ENCODE results near the gene ARHGAP26.

The ARHGAP26 gene

GRCh38 chr5:142769793-142770649, at the start of gene ARHGAP26:
ARHGAP26 (plus strand) TSS chr5:142770377; CDS start chr5:142770762, 385 bp downstream.
- DNase-seq (ENCODE audit: low read depth in 1 of 2, low spot score in 1 of 2): peak; percentile 83 to 85

GRCh38 chr5:142720641-142721271, 49.4 kb upstream of the ARHGAP26 start:
- no peak for DNase-seq (ENCODE audit: low read depth in 1 of 2, low spot score in 1 of 2)

- DNase-seq (ENCODE audit: low read depth in 1 of 2, low spot score in 1 of 2): no peak
Measured at GRCh38 chr5:142722146-142722545, 48.0 kb upstream of the ARHGAP26 start.

- no peak for DNase-seq (ENCODE audit: low read depth in 1 of 2, low spot score in 1 of 2)
Measured at GRCh38 chr5:142722896-142723295, 47.3 kb upstream of the ARHGAP26 start.

- no peak for DNase-seq (ENCODE audit: low read depth in 1 of 2, low spot score in 1 of 2)
Measured at GRCh38 chr5:142724821-142725220, 45.4 kb upstream of the ARHGAP26 start.

GRCh38 chr5:142725231-142726187, 44.7 kb upstream of the ARHGAP26 start:
- DNase-seq (ENCODE audit: low read depth in 1 of 2, low spot score in 1 of 2): no peak

- no peak for DNase-seq (ENCODE audit: low read depth in 1 of 2, low spot score in 1 of 2)
Measured at GRCh38 chr5:142726188-142726731, 43.9 kb upstream of the ARHGAP26 start.

- DNase-seq (ENCODE audit: low read depth in 1 of 2, low spot score in 1 of 2): no peak
Measured at GRCh38 chr5:142727735-142728047, 42.5 kb upstream of the ARHGAP26 start.

GRCh38 chr5:142735323-142736246, 34.6 kb upstream of the ARHGAP26 start:
- no peak for DNase-seq (ENCODE audit: low read depth in 1 of 2, low spot score in 1 of 2)

- no peak for DNase-seq (ENCODE audit: low read depth in 1 of 2, low spot score in 1 of 2)
Measured at GRCh38 chr5:142736247-142736632, 33.9 kb upstream of the ARHGAP26 start.

- no peak for DNase-seq (ENCODE audit: low read depth in 1 of 2, low spot score in 1 of 2)
Measured at GRCh38 chr5:142737179-142737578, 33.0 kb upstream of the ARHGAP26 start.

- DNase-seq (ENCODE audit: low read depth in 1 of 2, low spot score in 1 of 2): no peak
Measured at GRCh38 chr5:142740474-142741242, 29.5 kb upstream of the ARHGAP26 start.

- DNase-seq (ENCODE audit: low read depth in 1 of 2, low spot score in 1 of 2): no peak
Measured at GRCh38 chr5:142743592-142744441, 26.4 kb upstream of the ARHGAP26 start.

- DNase-seq (ENCODE audit: low read depth in 1 of 2, low spot score in 1 of 2): no peak
Measured at GRCh38 chr5:142745268-142745667, 24.9 kb upstream of the ARHGAP26 start.

- DNase-seq (ENCODE audit: low read depth in 1 of 2, low spot score in 1 of 2): no peak
Measured at GRCh38 chr5:142746532-142747433, 23.4 kb upstream of the ARHGAP26 start.

- no peak for DNase-seq (ENCODE audit: low read depth in 1 of 2, low spot score in 1 of 2)
Measured at GRCh38 chr5:142748132-142748531, 22.0 kb upstream of the ARHGAP26 start.

GRCh38 chr5:142748568-142749249, 21.5 kb upstream of the ARHGAP26 start:
- DNase-seq (ENCODE audit: low read depth in 1 of 2, low spot score in 1 of 2): peak in 1 of 2 donors; percentile 35
